Hepatocyte (in vitro differentiated cells): ENCODE data around the gene COL5A1. TPM values are rescaled to one million over a fixed set of nuclear protein-coding genes. Genes with fewer than 3 reads are reported as not detected.

ENCODE experiments used
- DNase-seq: peaks from one replicate; pipeline ENCODE4 v3.0.0-alpha.2; 2016; ENCODE audit warnings: low spot score
- H2AFZ ChIP-seq: fragments of 200-600 bp; sonication (generic); 2 replicates; pipeline ENCODE4 v1.6.0; 2016; ENCODE audit warnings: antibody characterized with exemption, mild to moderate bottlenecking
- H3K27ac ChIP-seq: fragments of 200-600 bp; sonication (generic); 2 replicates; pipeline ENCODE4 v1.5.1; 2016; ENCODE audit warnings: mild to moderate bottlenecking
- H3K27me3 ChIP-seq: fragments of 200-600 bp; sonication (generic); 2 replicates; pipeline ENCODE4 v1.6.1; 2016
- H3K36me3 ChIP-seq: fragments of 200-600 bp; sonication (generic); replicated peaks from 2 replicates; pipeline ENCODE4 v1.5.1; 2016; ENCODE audit warnings: low read depth; ENCODE audit not compliant: insufficient read depth
- H3K4me1 ChIP-seq: fragments of 200-600 bp; sonication (generic); 2 replicates; pipeline ENCODE4 v1.5.1; 2016; ENCODE audit warnings: mild to moderate bottlenecking, moderate library complexity; ENCODE audit not compliant: insufficient read depth
- H3K4me2 ChIP-seq: fragments of 200-600 bp; sonication (generic); 2 replicates; pipeline ENCODE4 v1.6.0; 2016
- H3K4me3 ChIP-seq: fragments of 200-600 bp; sonication (generic); 2 replicates; pipeline ENCODE4 v1.5.1; 2016; ENCODE audit warnings: mild to moderate bottlenecking
- H3K79me2 ChIP-seq: fragments of 200-600 bp; sonication (generic); 2 replicates; pipeline ENCODE4 v1.6.0; 2017; ENCODE audit warnings: mild to moderate bottlenecking
- H3K9me2 ChIP-seq: fragments of 200-600 bp; sonication (generic); replicated peaks from 2 replicates; pipeline ENCODE4 v1.6.0; 2017; ENCODE audit warnings: mild to moderate bottlenecking; ENCODE audit not compliant: insufficient read depth
- H3K9me3 ChIP-seq: fragments of 200-600 bp; sonication (generic); 2 replicates; pipeline ENCODE4 v1.5.1; 2016; ENCODE audit warnings: low read depth, mild to moderate bottlenecking
- H4K20me1 ChIP-seq: fragments of 200-600 bp; sonication (generic); 2 replicates; pipeline ENCODE4 v1.6.0; 2016; ENCODE audit warnings: mild to moderate bottlenecking; ENCODE audit not compliant: insufficient read depth, poor library complexity, severe bottlenecking
- EZH2 ChIP-seq: fragments of 200-600 bp; sonication (generic); IDR thresholded peaks from 2 replicates; pipeline ENCODE4 v1.6.1; 2016; ENCODE audit warnings: antibody characterized with exemption, mild to moderate bottlenecking, borderline replicate concordance
- EZH2phosphoT487 ChIP-seq: fragments of 200-600 bp; sonication (generic); IDR thresholded peaks from one replicate; pipeline ENCODE4 v1.6.1; 2018; ENCODE audit warnings: antibody characterized with exemption, mild to moderate bottlenecking, low read depth, moderate library complexity; ENCODE audit not compliant: unreplicated experiment, severe bottlenecking
- WGBS: methylation state at CpG from one replicate; pipeline ENCODE4 v1.1.6; 2016; ENCODE audit warnings: low lambda C conversion rate; ENCODE audit errors: missing lambda C conversion rate; 5-methylcytosine and 5-hydroxymethylcytosine counted together
- polyA plus RNA-seq: library from polyadenylated mRNA; unstranded; fragments of >200 nt; fragmentation: Nextera tagmentation; extraction: Ambion mirVana; gene quantifications from 2 replicates; pipeline ENCODE4 v1.2.1, GENCODE V29; 2016
- total RNA-seq: library from RNA; depleted of rRNA; stranded (reverse); fragments of >200 nt; gene quantifications from 2 replicates; pipeline ENCODE4 v1.2.3, GENCODE V29; 2014
- TF ChIP-seq, protein P1 (sequence below): fragments of 200-600 bp; sonication (generic); IDR thresholded peaks from 2 replicates; pipeline ENCODE4 v1.5.1; 2016; ENCODE audit warnings: antibody characterized with exemption, mild to moderate bottlenecking; ENCODE audit not compliant: poor library complexity

Gene COL5A1
- total and polyA plus RNA-seq, 2 experiments from 2014 or later: 342 to 347 TPM

GRCh38 chr9:134823623-134824022, 182.0 kb downstream of the COL5A1 start:
- H3K4me1 ChIP-seq: no peaks in the 10 kb centered on the region
- H3K36me3 ChIP-seq: no peaks in the 10 kb centered on the region
- whole genome bisulfite sequencing: 94% methylated on average over 7 of the region's 7 CpGs
- no peak overlapping the region for H3K4me3 ChIP-seq
- TF ChIP-seq, protein P1, sequence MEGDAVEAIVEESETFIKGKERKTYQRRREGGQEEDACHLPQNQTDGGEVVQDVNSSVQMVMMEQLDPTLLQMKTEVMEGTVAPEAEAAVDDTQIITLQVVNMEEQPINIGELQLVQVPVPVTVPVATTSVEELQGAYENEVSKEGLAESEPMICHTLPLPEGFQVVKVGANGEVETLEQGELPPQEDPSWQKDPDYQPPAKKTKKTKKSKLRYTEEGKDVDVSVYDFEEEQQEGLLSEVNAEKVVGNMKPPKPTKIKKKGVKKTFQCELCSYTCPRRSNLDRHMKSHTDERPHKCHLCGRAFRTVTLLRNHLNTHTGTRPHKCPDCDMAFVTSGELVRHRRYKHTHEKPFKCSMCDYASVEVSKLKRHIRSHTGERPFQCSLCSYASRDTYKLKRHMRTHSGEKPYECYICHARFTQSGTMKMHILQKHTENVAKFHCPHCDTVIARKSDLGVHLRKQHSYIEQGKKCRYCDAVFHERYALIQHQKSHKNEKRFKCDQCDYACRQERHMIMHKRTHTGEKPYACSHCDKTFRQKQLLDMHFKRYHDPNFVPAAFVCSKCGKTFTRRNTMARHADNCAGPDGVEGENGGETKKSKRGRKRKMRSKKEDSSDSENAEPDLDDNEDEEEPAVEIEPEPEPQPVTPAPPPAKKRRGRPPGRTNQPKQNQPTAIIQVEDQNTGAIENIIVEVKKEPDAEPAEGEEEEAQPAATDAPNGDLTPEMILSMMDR: no peak
- TF ChIP-seq EZH2 (no peak), EZH2phosphoT487 (no peak)
- no peak overlapping the region for H3K4me2 ChIP-seq
- no peaks in the 10 kb centered on the region for H3K9me2 ChIP-seq
- no peaks in the 10 kb centered on the region for H4K20me1 ChIP-seq
- H2AFZ ChIP-seq: no peak overlapping the region
- no peak overlapping the region for H3K27ac ChIP-seq
- no peak for DNase-seq
- H3K79me2 ChIP-seq: no peaks in the 10 kb centered on the region
- H3K9me3 ChIP-seq: no peaks in the 10 kb centered on the region
- H3K27me3 ChIP-seq: no peaks in the 10 kb centered on the region

- no peak overlapping the region for H2AFZ ChIP-seq
- H3K4me1 ChIP-seq: no peaks in the 10 kb centered on the region
- no peaks in the 10 kb centered on the region for H4K20me1 ChIP-seq
- 95% methylated on average over 11 of the region's 23 CpGs for WGBS
- no peaks in the 10 kb centered on the region for H3K9me2 ChIP-seq
- H3K36me3 ChIP-seq: no peaks in the 10 kb centered on the region
- no peak overlapping the region for H3K4me3 ChIP-seq
- no peak overlapping the region for H3K27ac ChIP-seq
- TF ChIP-seq EZH2 (no peak), EZH2phosphoT487 (no peak)
- TF ChIP-seq, protein P1: no peak
- no peak overlapping the region for H3K4me2 ChIP-seq
- no peaks in the 10 kb centered on the region for H3K79me2 ChIP-seq
- DNase-seq: no peak
- no peaks in the 10 kb centered on the region for H3K27me3 ChIP-seq
- no peaks in the 10 kb centered on the region for H3K9me3 ChIP-seq
Measured at GRCh38 chr9:134824583-134824982, 183.0 kb downstream of the COL5A1 start.

DNA sequence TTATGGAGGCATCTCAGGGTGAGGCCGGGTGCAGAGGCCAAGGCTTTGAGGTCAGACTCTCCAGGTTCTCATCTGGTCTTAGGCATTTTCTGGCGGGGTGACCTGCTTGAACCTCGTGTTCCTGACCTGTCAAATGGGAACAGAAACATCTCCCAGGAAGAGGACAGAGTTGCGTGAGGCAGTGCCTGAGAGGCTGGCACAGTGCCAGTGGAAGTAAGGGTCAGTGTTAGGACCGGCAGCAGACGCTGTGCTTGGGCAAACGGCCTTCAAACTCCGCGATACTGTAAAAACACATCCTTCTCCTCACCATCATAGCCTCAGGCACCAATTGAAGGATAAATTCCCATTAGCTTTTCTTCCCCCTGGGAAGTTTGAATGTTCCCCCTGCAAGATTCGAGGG, 183.4 kb downstream of the COL5A1 start:
- Histone ChIP-seq H3K9me3 (no peaks in the 10 kb centered on the region), H3K79me2 (no peaks in the 10 kb centered on the region), H3K27ac (no peak overlapping the region), H3K4me1 (no peaks in the 10 kb centered on the region), H3K4me2 (no peak overlapping the region), H3K9me2 (no peaks in the 10 kb centered on the region), H2AFZ (no peak overlapping the region), H4K20me1 (no peaks in the 10 kb centered on the region), H3K27me3 (no peaks in the 10 kb centered on the region), H3K36me3 (no peaks in the 10 kb centered on the region), H3K4me3 (no peak overlapping the region)
- DNase-seq: no peak
- TF ChIP-seq, protein P1: no peak
- no peak for TF ChIP-seq EZH2
- TF ChIP-seq EZH2phosphoT487: no peak
- 75% methylated on average over 10 of the region's 10 CpGs for WGBS
